ENCODE data around the gene OXER1. TPM values are rescaled to one million over a fixed set of nuclear protein-coding genes. Genes with fewer than 3 reads are reported as not detected.

Gene OXER1
- total RNA-seq, 2 donors from 2014 or later = 4.7 to 6.9 TPM

DNA sequence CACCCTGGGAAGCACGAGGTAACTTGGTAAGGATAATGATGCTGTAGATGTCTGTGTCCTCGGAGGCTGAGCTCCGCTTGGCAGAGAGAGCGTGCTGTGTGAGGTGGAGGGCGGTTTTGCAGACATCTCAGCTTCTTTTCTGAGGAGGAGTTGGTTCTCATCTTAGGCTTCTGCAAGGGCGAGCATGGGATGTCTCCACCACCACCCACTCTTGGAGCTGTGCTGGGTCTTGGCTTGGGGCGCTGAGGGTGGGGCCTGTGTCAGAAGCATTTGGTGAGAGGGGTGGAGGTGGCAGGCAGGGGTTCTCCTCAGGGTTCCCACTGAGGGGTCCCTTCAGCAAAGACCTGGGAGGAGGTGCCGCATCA lies 9.2 kb downstream of the OXER1 start:
- ATAC-seq = no peak
- Histone ChIP-seq H3K4me1 (peaks cover 39% of the 10 kb centered on the region), H3K36me3 (replicated peaks in 1 of 2; ENCODE audit: insufficient read depth in 1 of 2, low read depth in 2 of 2) (no peaks in the 10 kb centered on the region), H3K27ac (peak overlapping the region; percentile 60 to 70 (median 68)), H3K9me3 (no peaks in the 10 kb centered on the region), H3K4me3 (no peak overlapping the region), H3K27me3 (no peaks in the 10 kb centered on the region)
- WGBS, 2 donors = 84 to 94% methylated on average over 7 to 8 of the region's 8 CpGs
- DNase-seq = no peak
- intact Hi-C loops (cut with DNase I) = no loop called here
- TF ChIP-seq, protein P1, sequence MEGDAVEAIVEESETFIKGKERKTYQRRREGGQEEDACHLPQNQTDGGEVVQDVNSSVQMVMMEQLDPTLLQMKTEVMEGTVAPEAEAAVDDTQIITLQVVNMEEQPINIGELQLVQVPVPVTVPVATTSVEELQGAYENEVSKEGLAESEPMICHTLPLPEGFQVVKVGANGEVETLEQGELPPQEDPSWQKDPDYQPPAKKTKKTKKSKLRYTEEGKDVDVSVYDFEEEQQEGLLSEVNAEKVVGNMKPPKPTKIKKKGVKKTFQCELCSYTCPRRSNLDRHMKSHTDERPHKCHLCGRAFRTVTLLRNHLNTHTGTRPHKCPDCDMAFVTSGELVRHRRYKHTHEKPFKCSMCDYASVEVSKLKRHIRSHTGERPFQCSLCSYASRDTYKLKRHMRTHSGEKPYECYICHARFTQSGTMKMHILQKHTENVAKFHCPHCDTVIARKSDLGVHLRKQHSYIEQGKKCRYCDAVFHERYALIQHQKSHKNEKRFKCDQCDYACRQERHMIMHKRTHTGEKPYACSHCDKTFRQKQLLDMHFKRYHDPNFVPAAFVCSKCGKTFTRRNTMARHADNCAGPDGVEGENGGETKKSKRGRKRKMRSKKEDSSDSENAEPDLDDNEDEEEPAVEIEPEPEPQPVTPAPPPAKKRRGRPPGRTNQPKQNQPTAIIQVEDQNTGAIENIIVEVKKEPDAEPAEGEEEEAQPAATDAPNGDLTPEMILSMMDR (IDR thresholded peaks at IDR 0.05) = no peak
- TF ChIP-seq POLR2A (IDR thresholded peaks at IDR 0.05) = no peak

DNA sequence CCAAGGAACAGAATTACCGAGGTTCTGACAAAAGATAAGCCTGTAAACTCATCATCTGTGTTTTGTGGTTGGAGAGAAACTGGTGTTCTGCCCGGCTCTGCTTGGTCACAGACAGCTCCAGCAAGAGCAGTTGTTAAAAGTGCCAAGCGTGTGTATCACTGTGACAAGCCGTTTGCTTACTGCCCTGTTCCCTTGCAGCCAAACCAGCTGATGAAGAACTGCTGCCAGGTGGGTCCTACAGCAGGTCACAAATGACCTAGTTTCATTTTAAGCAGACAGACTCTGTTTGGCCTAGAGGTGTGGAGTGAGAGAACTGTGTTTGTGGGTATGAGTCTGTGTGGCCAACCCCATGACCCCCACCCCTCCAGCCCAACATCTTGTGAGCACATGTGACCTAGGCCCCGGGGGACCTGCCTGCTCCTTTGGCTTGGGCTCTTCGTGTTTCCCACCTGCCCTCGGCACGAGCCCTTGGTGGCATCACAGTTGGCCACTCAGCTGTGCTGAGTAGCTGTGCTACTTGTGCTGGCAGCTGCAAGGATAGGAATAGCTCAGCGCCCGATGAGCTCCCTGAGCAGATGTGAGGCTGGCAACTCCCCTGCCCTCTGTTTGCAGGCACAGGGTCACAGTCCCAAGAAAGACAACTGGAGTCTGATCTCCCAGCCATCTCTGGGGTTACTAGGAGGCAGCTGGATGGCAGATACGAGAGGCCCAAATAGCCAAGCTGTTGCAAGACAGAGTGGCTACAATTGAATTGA lies 9.7 kb downstream of the OXER1 start:
- Histone ChIP-seq H3K36me3 (replicated peaks in 1 of 2; ENCODE audit: insufficient read depth in 1 of 2, low read depth in 2 of 2) (no peaks in the 10 kb centered on the region), H3K27me3 (no peaks in the 10 kb centered on the region), H3K4me1 (peaks cover 39% of the 10 kb centered on the region), H3K4me3 (no peak overlapping the region), H3K9me3 (no peaks in the 10 kb centered on the region), H3K27ac (peak overlapping the region; percentile 60 to 70 (median 68))
- 37 to 51% methylated on average over 8 to 11 of the region's 11 CpGs for WGBS, 2 donors
- ATAC-seq (peak; percentile 60), DNase-seq (peak; percentile 51 to 81 (median 74))
- intact Hi-C loops (cut with DNase I) = no loop called here
- TF ChIP-seq POLR2A (IDR thresholded peaks at IDR 0.05) = no peak
- TF ChIP-seq, protein P1 (IDR thresholded peaks at IDR 0.05) = no peak

DNA sequence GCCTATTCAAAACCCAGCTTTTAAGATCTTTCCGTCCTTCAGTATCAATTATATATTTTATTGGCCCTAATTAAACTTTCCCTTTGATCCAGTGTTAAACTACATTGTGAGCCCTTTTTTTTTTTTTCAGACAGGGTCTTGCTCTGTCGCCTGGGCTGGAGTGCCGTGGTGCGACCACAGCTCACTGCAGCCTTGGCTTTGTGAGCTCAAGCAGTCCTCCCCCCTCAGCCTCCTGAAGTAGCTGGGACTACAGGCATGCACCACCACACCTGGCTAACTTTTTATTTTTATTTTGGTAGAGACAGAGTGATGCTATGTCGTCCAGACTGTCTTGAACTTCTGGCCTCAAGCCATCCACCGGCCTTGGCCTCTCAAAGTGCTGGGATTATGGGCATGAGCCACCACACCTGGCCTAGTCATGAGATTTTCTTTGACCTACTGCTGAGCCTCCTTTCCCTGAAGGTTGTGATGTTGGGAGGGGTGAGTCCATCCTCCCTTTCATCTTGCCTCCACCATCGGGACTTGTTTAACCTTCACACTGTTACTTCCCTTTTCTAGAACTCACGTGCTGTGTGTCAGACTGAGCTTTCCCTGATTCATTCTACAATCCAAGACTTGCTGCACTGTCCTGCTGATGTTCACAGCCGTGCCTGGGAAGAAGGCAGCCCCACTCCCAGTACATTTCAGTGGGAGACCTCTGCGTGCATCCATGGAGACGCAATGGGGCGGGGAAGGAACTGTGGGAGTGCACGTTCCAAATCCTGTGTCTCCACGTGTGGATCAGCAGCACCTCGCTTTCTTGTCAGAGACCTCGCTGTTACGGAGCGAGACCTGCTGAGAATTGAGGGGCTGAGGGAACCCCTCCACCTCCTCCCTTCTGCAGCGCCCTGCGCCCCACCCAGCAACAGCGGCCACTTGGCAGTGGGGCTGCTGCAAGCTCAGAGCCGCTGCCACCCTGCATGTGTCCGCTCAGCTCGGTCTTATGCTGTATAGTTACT lies 10.8 kb downstream of the OXER1 start:
- DNase-seq (peak in 1 of 4 donors; percentile 27), ATAC-seq (no peak)
- intact Hi-C loops (cut with DNase I) = no loop called here
- peak overlapping the region in 2 of 4 donors; percentile 25 to 69 for H3K27ac ChIP-seq
- TF ChIP-seq, protein P1 (IDR thresholded peaks at IDR 0.05) = no peak
- no peak for TF ChIP-seq POLR2A (IDR thresholded peaks at IDR 0.05)
- H3K4me1 ChIP-seq = peaks cover 39% of the 10 kb centered on the region
- no peaks in the 10 kb centered on the region for H3K27me3 ChIP-seq
- no peak overlapping the region for H3K4me3 ChIP-seq
- no peaks in the 10 kb centered on the region for H3K9me3 ChIP-seq
- 80 to 81% methylated on average over 19 to 24 of the region's 24 CpGs for WGBS, 2 donors
- no peaks in the 10 kb centered on the region for H3K36me3 ChIP-seq (replicated peaks in 1 of 2; ENCODE audit: insufficient read depth in 1 of 2, low read depth in 2 of 2)

DNA sequence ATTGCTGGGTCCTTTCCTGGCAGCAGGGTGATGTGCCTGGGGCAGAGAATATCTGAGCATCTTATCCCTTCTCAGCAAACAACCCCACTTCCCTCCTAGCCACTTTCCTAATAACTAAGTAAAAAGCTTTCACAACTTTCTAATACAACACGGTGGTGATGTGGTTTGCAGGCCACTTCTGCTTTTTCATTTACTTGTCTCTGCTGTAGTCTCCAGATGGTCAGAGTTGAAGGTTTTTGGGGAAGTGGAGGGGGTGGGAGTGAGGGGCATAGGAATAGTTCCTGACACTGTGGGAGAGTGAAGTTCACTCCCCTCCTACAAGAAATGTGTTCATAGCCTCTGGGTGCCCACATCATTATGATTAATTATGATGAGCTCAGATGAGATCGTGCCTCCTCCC lies 11.6 kb downstream of the OXER1 start:
- H3K27ac ChIP-seq = no peak overlapping the region
- WGBS, 2 donors = 69 to 87% methylated on average over 2 of the region's 2 CpGs
- no peaks in the 10 kb centered on the region for H3K27me3 ChIP-seq
- no peaks in the 10 kb centered on the region for H3K36me3 ChIP-seq (replicated peaks in 1 of 2; ENCODE audit: insufficient read depth in 1 of 2, low read depth in 2 of 2)
- H3K4me3 ChIP-seq = no peak overlapping the region
- intact Hi-C loops (cut with DNase I) = no loop called here
- peaks cover 39% of the 10 kb centered on the region for H3K4me1 ChIP-seq
- TF ChIP-seq POLR2A (IDR thresholded peaks at IDR 0.05) = no peak
- TF ChIP-seq, protein P1 (IDR thresholded peaks at IDR 0.05) = no peak
- ATAC-seq (no peak), DNase-seq (peak in 1 of 4 donors; percentile 58)
- no peaks in the 10 kb centered on the region for H3K9me3 ChIP-seq
